HepG2 (cell line): ENCODE measurements around the gene PTPRN. TPM values are rescaled to one million over a fixed set of nuclear protein-coding genes. Genes with fewer than 3 reads are reported as not detected.

Source experiments
- DMAP1 ChIP-seq: IDR thresholded peaks from 2 replicates; pipeline ENCODE4 v1.6.1; 2016
- JDP2 ChIP-seq: sonication (generic); formaldehyde crosslinking; IDR thresholded peaks from 2 replicates; pipeline ENCODE4 v1.8.1; 2022; ENCODE audit warnings: missing genetic modification reagents, borderline replicate concordance
- KLF16 ChIP-seq, 2 experiments: sonication (generic) in 1 of 2; formaldehyde crosslinking in 1 of 2; IDR thresholded peaks; 2 replicates each; pipeline versions ENCODE4 v1.6.1 to v1.8.0; 2016 to 2023; ENCODE audit warnings: missing genetic modification reagents in 2 of 2, missing compliant biosample characterization in 1 of 2
- MIER2 ChIP-seq: IDR thresholded peaks from 2 replicates; pipeline ENCODE4 v1.6.1; 2016; ENCODE audit warnings: missing biosample characterization, missing genetic modification reagents
- MTA3 ChIP-seq: sonication (generic); formaldehyde crosslinking; IDR thresholded peaks from 2 replicates; pipeline ENCODE4 v1.4.0; 2020; ENCODE audit warnings: missing genetic modification reagents
- PHF8 ChIP-seq: sonication (generic); formaldehyde crosslinking; IDR thresholded peaks from 2 replicates; pipeline ENCODE4 v1.5.0; 2020; ENCODE audit warnings: missing genetic modification reagents
- PRPF4 ChIP-seq: fragments of 200-400 bp; formaldehyde crosslinking; IDR thresholded peaks from 2 replicates; pipeline ENCODE4 v1.6.1; 2016; ENCODE audit warnings: low read length, low read depth; ENCODE audit not compliant: poor library complexity, severe bottlenecking
- REXO4 ChIP-seq: sonication (generic); formaldehyde crosslinking; IDR thresholded peaks from 2 replicates; pipeline ENCODE4 v1.8.0; 2022; ENCODE audit warnings: missing genetic modification reagents, mild to moderate bottlenecking, borderline replicate concordance
- SALL1 ChIP-seq: sonication (generic); formaldehyde crosslinking; IDR thresholded peaks from 2 replicates; pipeline ENCODE4 v1.8.0; 2022; ENCODE audit warnings: mild to moderate bottlenecking, missing genetic modification reagents
- SMYD3 ChIP-seq: sonication (generic); formaldehyde crosslinking; IDR thresholded peaks from 2 replicates; pipeline ENCODE4 v1.8.1; 2023; ENCODE audit warnings: mild to moderate bottlenecking, missing genetic modification reagents
- SNAPC4 ChIP-seq: sonication (generic); formaldehyde crosslinking; IDR thresholded peaks from 2 replicates; pipeline ENCODE4 v1.4.0; 2020; ENCODE audit warnings: mild to moderate bottlenecking, missing genetic modification reagents
- SOX6 ChIP-seq, 2 experiments: fragments of 450-650 bp in 1 of 2; sonication (generic) in 1 of 2; formaldehyde crosslinking in 1 of 2; IDR thresholded peaks; 2 replicates each; pipeline versions ENCODE4 v1.4.0 to v1.6.1; 2017 to 2020; ENCODE audit warnings: antibody characterized with exemption in 1 of 2, mild to moderate bottlenecking in 1 of 2, missing genetic modification reagents in 1 of 2
- TERF1 ChIP-seq: sonication (generic); formaldehyde crosslinking; IDR thresholded peaks from 2 replicates; pipeline ENCODE4 v1.8.0; 2022; ENCODE audit warnings: mild to moderate bottlenecking, missing genetic modification reagents, moderate library complexity
- ZFY ChIP-seq: sonication (generic); formaldehyde crosslinking; IDR thresholded peaks from 2 replicates; pipeline ENCODE4 v1.4.0; 2020; ENCODE audit warnings: missing genetic modification reagents
- ZIK1 ChIP-seq: sonication (generic); formaldehyde crosslinking; IDR thresholded peaks from 2 replicates; pipeline ENCODE4 v1.5.0; 2020; ENCODE audit warnings: mild to moderate bottlenecking, low read depth, missing genetic modification reagents, borderline replicate concordance
- ZNF326 ChIP-seq: sonication (generic); formaldehyde crosslinking; IDR thresholded peaks from 2 replicates; pipeline ENCODE4 v1.4.0; 2020; ENCODE audit warnings: missing genetic modification reagents, borderline replicate concordance
- ZNF333 ChIP-seq: sonication (generic); formaldehyde crosslinking; IDR thresholded peaks from 2 replicates; pipeline ENCODE4 v1.4.0; 2020; ENCODE audit warnings: mild to moderate bottlenecking, missing genetic modification reagents, borderline replicate concordance
- ZNF607 ChIP-seq: sonication (generic); formaldehyde crosslinking; IDR thresholded peaks from 2 replicates; pipeline ENCODE4 v1.5.1; 2020; ENCODE audit warnings: missing genetic modification reagents, mild to moderate bottlenecking, borderline replicate concordance
- ZNF672 ChIP-seq: sonication (generic); formaldehyde crosslinking; IDR thresholded peaks from 2 replicates; pipeline ENCODE4 v1.8.1; 2022; ENCODE audit warnings: missing genetic modification reagents
- polyA plus RNA-seq, 8 experiments: library from polyadenylated mRNA; depleted of rRNA in 3 of 8; stranded (reverse) in 7 of 8; unstranded in 1 of 8; fragments of >200 nt; fragmentation: Illumina TruSeq in 4 of 8; extraction: Trizol in 4 of 8; gene quantifications; 2 replicates each; pipeline versions ENCODE4 v1.2.1 to v1.2.3, GENCODE V29; 2011 to 2016; ENCODE audit warnings: low read depth in 4 of 8, missing spikeins in 1 of 8, mixed read lengths in 1 of 8; ENCODE audit not compliant: insufficient read depth in 1 of 8
- total RNA-seq, 5 experiments: library from RNA; depleted of rRNA; stranded (reverse); fragments of >200 nt; fragmentation: Illumina TruSeq; extraction: Trizol; gene quantifications; 2 replicates each; pipeline ENCODE4 v1.2.3, GENCODE V29; 2016; ENCODE audit warnings: low read depth in 1 of 5
- TF ChIP-seq, protein P1 (sequence below): sonication (generic); formaldehyde crosslinking; IDR thresholded peaks from 2 replicates; pipeline ENCODE4 v1.9.0; 2021; ENCODE audit warnings: missing genetic modification reagents, borderline replicate concordance

PTPRN gene
- total and polyA plus RNA-seq, 2 of the 13 experiments (the other 11 are each of a cell fraction or from before 2014, with no cell fraction given): 0.26 TPM; not detected in 1

GRCh38 chr2:219253753-219254589, 55.2 kb downstream of the PTPRN start, which contains the start of gene TUBA4A (continued):
- TF ChIP-seq, protein P1, sequence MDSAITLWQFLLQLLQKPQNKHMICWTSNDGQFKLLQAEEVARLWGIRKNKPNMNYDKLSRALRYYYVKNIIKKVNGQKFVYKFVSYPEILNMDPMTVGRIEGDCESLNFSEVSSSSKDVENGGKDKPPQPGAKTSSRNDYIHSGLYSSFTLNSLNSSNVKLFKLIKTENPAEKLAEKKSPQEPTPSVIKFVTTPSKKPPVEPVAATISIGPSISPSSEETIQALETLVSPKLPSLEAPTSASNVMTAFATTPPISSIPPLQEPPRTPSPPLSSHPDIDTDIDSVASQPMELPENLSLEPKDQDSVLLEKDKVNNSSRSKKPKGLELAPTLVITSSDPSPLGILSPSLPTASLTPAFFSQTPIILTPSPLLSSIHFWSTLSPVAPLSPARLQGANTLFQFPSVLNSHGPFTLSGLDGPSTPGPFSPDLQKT (CRISPR knock-in tag): no peak
- no peak for TF ChIP-seq TERF1 (CRISPR knock-in tag)
- TF ChIP-seq SOX6 (IDR thresholded peaks at IDR 0.05): no peak
- TF ChIP-seq SOX6 (CRISPR knock-in tag; IDR thresholded peaks at IDR 0.05): peak; percentile 29
- TF ChIP-seq ZNF607: peak; percentile 54; the same call in 1 of the 2 replicates
- TF ChIP-seq ZNF333 (CRISPR knock-in tag): peak; percentile 11; the same call in 1 of the 2 replicates
- no peak; the same call in 1 of the 2 replicates for TF ChIP-seq PHF8 (CRISPR knock-in tag)
- TF ChIP-seq DMAP1: 0 out of 2 replicates have a peak, but pooled peaks have one; percentile 42
- TF ChIP-seq SNAPC4 (CRISPR knock-in tag): no peak
- peak in 1 of 2 experiments; percentile 38; a peak in 1 of 4 replicates for TF ChIP-seq KLF16 (CRISPR knock-in tag; IDR thresholded peaks at IDR 0.05)
- TF ChIP-seq REXO4 (CRISPR knock-in tag): no peak
- TF ChIP-seq ZNF672 (CRISPR knock-in tag): no peak
- TF ChIP-seq ZFY (CRISPR knock-in tag): peak; percentile 57
- TF ChIP-seq SMYD3 (CRISPR knock-in tag): no peak
- peak; percentile 84; the same call in 1 of the 2 replicates for TF ChIP-seq ZIK1 (CRISPR knock-in tag)
- TF ChIP-seq SALL1 (CRISPR knock-in tag): no peak; the same call in 1 of the 2 replicates
- no peak for TF ChIP-seq MIER2 (CRISPR knock-in tag)
- no peak for TF ChIP-seq ZNF326 (CRISPR knock-in tag)
- TF ChIP-seq PRPF4: no peak
- no peak for TF ChIP-seq MTA3 (CRISPR knock-in tag)
- TF ChIP-seq JDP2 (CRISPR knock-in tag): no peak
